GM12864 (cell line): ENCODE data around the gene KIZ.

Experiments
- DNase-seq: peaks from one replicate; pipeline ENCODE4 v3.0.0-alpha.2; 2011; ENCODE audit warnings: low read depth
- H3K4me3 ChIP-seq: 2 replicates; pipeline ENCODE4 v1.5.1; 2011; ENCODE audit warnings: mild to moderate bottlenecking, low read depth, low read length, control low read depth
- CTCF ChIP-seq: IDR thresholded peaks from 2 replicates; pipeline ENCODE4 v1.5.1; 2011; ENCODE audit warnings: low read depth, mild to moderate bottlenecking, moderate library complexity, low read length, control low read depth, inconsistent platforms; ENCODE audit errors: missing control alignments

The KIZ gene

GRCh38 chr20:21114584-21114983 lies 11.3 kb upstream of the KIZ start:
- TF ChIP-seq CTCF: no peak
- no peak for DNase-seq
- H3K4me3 ChIP-seq: no peak overlapping the region

GRCh38 chr20:21117521-21117920 lies 8.4 kb upstream of the KIZ start:
- no peak overlapping the region for H3K4me3 ChIP-seq
- no peak for DNase-seq
- no peak for TF ChIP-seq CTCF

GRCh38 chr20:21118138-21118537 lies 7.7 kb upstream of the KIZ start:
- no peak for TF ChIP-seq CTCF
- no peak for DNase-seq
- H3K4me3 ChIP-seq: no peak overlapping the region

DNA sequence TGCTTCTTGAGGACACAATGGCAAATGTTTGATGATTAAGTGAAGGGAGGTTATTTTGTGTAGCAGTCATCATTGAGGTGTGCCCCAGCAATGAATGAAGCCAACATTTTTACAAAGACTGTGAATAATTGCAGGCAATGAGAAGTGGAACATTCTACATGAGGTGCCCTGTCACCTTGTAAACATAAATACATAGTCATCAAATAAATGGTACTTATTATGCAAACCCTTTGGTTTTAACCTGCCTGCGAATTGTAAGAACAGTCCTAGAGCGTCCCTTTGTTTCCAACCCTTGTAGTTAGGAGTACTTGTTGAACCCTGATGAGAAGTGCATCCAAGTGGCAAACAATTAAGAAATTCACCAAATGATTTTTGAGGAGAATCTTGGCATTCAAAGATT lies 7.1 kb upstream of the KIZ start:
- no peak for DNase-seq
- H3K4me3 ChIP-seq: no peak overlapping the region
- TF ChIP-seq CTCF: no peak

DNA sequence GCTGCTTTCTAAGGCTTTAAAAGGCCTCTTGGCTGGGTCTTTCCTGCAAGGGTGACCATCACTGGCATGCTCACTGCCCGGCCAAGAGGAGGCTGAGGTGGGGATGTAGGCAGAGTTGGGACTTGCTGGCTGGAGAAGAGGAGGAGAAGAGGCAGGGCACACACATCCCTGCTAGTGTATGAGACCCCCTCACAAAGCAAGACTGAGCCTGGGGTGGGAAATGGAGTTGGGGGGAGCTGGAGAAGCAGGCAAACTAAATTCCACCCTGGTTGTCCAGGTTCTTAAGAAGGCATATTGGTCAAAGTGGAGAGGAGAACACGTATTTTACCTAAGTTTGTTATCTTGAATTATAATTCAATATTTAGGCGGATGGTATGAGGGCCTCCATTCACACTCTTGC lies 1.7 kb upstream of the KIZ start:
- DNase-seq: no peak
- no peak for TF ChIP-seq CTCF
- H3K4me3 ChIP-seq: no peak overlapping the region

- H3K4me3 ChIP-seq: peak overlapping the region; percentile 54
- DNase-seq: no peak
- no peak for TF ChIP-seq CTCF
These were observed 622 bp upstream of the KIZ start for GRCh38 chr20:21125072-21125848.

DNA sequence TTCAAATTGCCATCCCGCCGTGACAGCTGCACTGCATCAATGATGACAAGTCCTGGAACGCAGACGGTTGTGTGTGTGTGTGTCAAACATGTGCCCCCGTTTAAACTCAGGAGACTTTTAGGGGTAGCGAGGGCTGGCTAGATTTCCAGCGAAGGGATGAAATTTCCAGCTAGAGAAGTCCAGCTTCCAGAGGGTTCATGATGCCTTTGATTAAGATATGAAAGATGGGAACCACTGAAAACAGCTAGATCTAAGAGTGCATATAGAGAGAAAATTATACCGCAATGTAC lies 644 bp downstream of the KIZ start:
- peak overlapping the region; percentile 91 for H3K4me3 ChIP-seq
- DNase-seq: no peak
- no peak for TF ChIP-seq CTCF
